ENCODE results near the gene HTN3. TPM values are rescaled to one million over a fixed set of nuclear protein-coding genes. Genes with fewer than 3 reads are reported as not detected.
A peak's percentile ranks its signal among the peaks of the same experiment; 100 is the strongest.
"Not testable (repeated sequence)": the region's sequence is repeated elsewhere in the genome, so short reads cannot be mapped to it uniquely, and the experiment has no call there.

HTN3 gene
- not detected in 2 replicates for total RNA-seq (2014; rRNA removed; shearing (Covaris generic); ENCODE audit: low replicate concordance)

DNA sequence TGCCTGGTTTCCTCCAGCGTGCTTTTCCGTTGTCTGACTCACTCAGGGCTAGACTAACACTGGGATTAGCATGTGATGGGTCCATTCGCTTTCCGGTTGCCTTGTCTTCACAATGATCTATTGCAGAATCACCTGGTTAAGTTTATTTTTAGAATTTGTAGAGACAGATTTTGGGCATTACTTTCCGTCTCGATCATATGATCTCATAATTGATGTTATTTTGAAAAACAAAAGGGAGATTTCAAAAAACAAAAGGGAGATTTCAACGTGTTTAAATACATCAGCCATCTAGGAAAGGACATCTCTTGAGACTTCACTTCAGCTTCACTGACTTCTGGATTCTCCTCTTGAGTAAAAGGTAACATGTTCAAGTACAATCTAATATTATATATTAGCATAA is at the start of gene HTN3:
TSS of gene HTN3 (plus strand) at position 301 of the 400 bp plus-strand sequence. CDS start 2,282 bp downstream, outside the sequence.
- DNase-seq (ENCODE audit: low read depth) = not testable (repeated sequence)

DNA sequence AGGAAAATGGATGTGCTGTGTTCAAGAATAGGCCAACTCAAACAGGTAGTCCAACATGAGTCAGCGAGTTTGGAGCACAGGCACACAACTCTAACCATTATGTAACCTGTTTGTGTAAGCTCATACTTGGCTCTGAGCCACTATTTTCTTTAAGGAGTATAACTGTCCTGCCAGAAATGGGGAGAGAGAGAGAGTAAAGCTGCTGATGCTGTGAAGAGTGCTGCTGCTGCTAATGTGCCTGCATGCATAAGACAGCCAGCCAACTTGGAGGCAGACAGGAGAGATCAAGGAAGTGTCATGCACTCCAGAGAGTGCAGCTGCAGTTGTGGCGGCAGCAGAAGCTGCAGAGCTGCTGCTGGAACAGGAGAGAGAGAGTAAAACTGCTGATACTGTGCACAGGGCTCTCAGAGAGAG is 44.2 kb upstream of the HTN3 start:
- DNase-seq (ENCODE audit: low read depth) = peak; percentile 92
- in situ Hi-C loops (cut with HindIII; ENCODE audit: low pct_unique_long_range_greater_than_20kb, low sequenced_read_pairs) = no loop called here

More for the DNA sequence above, at the start of gene HTN3:
- in situ Hi-C loops (cut with HindIII; ENCODE audit: low pct_unique_long_range_greater_than_20kb, low sequenced_read_pairs) = not testable (repeated sequence)

DNA sequence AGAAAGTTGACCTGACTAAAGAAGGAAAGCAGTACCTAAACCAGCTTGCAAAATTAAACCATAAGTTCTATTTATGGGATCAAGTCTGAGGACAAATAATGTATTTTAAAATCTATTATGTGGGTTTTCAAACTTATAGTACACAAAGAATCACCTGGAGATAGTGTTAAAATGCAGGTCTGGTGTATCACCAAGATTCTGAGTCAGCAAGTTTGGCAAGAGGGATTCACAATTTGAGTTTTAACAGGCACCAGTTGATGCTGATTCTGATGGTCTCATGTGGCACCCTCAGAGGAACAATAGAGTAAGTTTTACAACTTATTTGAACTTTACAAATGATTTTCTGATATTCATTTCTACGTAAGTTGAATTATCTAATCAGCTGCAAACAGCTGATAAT is 41.6 kb upstream of the HTN3 start:
- in situ Hi-C loops (cut with HindIII; ENCODE audit: low pct_unique_long_range_greater_than_20kb, low sequenced_read_pairs) = no loop called here
- DNase-seq (ENCODE audit: low read depth) = no peak

DNA sequence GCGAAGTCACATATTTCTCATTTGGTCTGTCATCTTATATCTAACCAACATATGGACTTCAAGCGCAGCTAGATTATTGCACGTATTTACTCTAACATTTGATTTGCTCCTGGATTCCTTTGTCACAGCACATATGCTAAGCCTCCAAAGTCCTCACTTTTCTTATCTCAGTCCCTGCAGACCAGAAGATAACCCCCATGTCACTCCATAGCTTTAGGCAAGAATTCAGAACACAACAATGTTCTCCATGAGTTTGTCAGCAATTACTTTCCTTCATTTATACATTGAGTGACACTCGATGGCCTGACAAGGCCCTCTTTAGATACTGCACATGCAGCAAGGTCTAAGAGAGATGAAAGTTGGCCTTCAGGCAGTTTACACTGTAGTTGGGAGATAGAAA is 37.2 kb upstream of the HTN3 start:
- in situ Hi-C loops (cut with HindIII; ENCODE audit: low pct_unique_long_range_greater_than_20kb, low sequenced_read_pairs) = no loop called here
- DNase-seq (ENCODE audit: low read depth) = no peak

DNA sequence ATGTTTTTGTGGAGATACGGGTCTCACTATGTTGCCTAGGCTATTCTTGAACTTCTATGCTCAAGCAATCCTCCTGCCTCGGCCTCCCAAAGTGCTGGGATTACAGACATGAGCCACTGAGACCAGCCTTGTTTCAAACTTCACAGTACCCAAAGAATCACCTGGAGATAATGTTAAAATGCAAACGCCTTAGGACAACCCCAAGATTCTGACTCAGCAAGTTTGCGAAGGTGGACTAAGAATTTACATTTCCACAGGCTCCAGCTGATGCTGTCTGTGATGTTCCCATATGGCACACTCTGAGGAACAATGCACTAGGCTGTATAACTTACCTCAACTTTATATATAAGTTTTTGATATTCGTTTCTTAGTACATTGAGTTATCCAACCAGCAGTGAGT is 33.5 kb upstream of the HTN3 start:
- DNase-seq (ENCODE audit: low read depth) = no peak
- in situ Hi-C loops (cut with HindIII; ENCODE audit: low pct_unique_long_range_greater_than_20kb, low sequenced_read_pairs) = no loop called here

DNA sequence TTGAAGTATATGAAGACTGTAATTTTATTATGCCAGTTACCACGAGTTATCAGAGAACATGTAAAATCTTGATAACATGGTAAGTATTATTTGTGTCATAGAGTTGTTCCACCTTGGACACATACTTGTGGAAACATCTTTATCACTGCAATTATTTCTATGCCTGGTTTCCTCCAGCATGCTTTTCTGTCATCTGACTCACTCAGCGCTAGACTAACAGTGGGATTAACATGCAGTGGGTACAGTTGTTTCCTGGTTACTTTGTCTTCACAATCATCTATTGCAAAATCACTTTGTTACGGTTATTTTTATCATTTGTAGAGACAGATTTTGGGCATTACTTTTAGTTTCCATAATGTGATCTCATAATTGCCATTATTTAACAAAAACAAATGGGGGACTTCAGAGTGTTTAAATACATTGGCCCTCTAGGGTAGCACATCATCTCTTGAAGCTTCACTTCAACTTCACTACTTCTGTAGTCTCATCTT is 32.7 kb upstream of the HTN3 start, which contains the start of gene STATH:
TSS of gene STATH (plus strand) at position 441 of the 491 bp plus-strand sequence. CDS start 2,472 bp downstream, outside the sequence.
- in situ Hi-C loops (cut with HindIII; ENCODE audit: low pct_unique_long_range_greater_than_20kb, low sequenced_read_pairs) = no loop called here
- DNase-seq (ENCODE audit: low read depth) = no peak

DNA sequence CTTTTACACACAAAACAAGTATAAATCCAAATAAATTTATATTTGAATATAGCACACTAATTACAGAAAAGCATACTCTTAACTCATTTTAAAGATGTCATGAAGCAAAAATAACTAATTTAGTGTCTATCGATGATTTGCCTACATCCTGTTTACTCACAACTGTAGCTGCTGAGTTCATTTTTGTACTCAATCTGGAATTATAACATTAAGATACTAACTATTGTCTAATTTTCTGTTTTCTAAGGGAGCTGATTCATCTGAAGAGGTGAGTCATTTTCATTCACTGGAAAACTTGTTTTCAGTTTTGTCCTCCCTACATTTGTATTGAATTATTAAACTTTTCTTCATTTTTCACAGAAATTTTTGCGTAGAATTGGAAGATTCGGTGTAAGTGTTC is 28.8 kb upstream of the HTN3 start:
- in situ Hi-C loops (cut with HindIII; ENCODE audit: low pct_unique_long_range_greater_than_20kb, low sequenced_read_pairs) = no loop called here
- no peak for DNase-seq (ENCODE audit: low read depth)

DNA sequence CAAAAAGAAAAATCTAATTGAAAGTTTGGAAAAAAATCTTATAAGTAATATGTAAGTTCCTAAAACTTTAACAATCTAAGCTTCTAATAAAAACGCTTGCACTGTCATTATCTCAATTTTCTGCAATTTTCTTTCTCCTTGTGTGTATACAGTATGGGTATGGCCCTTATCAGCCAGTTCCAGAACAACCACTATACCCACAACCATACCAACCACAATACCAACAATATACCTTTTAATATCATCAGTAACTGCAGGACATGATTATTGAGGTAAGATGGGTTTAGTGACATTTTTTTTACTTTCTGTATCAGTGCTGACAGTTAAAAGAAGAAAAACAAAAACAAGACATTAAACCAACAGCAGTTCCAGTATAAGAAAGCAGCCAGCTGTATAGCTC is 27.5 kb upstream of the HTN3 start:
- in situ Hi-C loops (cut with HindIII; ENCODE audit: low pct_unique_long_range_greater_than_20kb, low sequenced_read_pairs) = no loop called here

DNA sequence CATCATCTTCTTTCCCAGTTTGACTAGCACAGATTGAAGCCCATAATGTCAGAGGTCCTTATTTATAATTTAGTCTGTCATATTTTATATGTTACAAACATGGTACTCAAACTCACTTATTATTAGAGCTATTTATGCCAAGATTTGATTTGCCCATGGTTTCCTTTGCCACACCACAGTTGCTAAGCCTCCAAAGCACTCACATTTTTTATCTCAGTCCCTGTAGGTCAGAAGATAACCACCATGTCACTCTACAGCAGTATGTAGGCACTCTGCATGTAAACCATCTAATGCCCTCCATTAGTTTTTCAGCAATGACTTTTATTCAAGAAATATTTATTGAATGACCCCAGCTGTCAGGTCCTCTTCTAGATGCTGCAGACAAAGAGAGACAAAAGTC is 25.8 kb upstream of the HTN3 start:
- in situ Hi-C loops (cut with HindIII; ENCODE audit: low pct_unique_long_range_greater_than_20kb, low sequenced_read_pairs) = no loop called here

More for the DNA sequence above, 27.5 kb upstream of the HTN3 start:
- no peak for DNase-seq (ENCODE audit: low read depth)

DNA sequence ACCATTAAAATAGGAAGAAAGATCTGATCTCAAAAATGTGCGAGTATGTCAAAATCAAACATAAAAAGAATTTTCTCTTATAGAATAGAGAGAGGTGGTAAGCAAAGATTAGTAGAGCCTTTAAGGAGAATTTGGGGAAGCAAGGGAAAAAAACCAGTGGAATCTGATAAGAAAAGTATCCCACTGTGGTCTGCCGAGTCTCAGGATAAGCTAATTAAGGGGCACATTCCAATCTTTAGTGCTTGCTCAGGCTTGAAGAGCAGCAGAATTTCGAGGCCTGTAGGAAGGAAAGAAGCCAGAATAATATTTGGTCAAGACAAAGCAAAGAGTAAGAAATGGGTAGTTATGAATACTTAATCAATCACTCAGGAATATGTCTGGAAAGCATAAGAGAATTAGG is 19.5 kb upstream of the HTN3 start:
- in situ Hi-C loops (cut with HindIII; ENCODE audit: low pct_unique_long_range_greater_than_20kb, low sequenced_read_pairs) = no loop called here
- DNase-seq (ENCODE audit: low read depth) = no peak

More for the DNA sequence above, 25.8 kb upstream of the HTN3 start:
- no peak for DNase-seq (ENCODE audit: low read depth)

DNA sequence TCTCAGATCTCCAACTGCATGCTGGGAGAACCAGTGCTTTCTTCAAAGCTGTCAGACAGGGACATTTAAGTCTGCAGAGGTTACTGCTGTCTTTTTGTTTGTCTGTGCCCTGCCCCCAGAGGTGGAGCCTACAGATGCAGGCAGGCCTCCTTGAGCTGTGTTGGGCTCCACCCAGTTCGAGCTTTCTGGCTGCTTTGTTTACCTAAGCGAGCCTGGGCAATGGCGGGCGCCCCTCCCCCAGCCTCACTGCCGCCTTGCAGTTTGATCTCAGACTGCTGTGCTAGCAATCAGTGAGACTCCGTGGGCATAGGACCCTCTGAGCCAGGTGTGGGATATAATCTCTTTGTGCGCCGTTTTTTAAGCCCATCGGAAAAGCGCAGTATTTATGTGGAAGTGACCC is 9.3 kb upstream of the HTN3 start:
- DNase-seq (ENCODE audit: low read depth); in situ Hi-C loops (cut with HindIII; ENCODE audit: low pct_unique_long_range_greater_than_20kb, low sequenced_read_pairs): not testable (repeated sequence)

DNA sequence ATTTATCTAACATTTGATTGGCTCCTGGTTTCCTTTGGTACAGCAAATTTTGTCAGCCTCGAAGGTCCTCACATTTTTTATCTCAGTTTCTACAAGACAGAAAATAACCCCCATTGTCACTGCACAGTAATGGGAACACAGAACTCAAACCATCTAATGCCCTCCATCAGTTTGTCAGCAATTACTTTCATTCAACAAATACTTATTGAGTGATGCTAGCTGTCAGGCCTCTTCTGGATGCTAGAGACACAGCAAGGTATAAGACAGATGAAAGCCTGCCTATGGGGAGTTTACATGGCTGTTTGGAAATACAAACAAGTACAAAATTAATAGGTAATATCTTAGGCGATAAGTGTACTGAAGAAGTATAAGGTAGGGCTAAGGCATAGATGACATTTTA is 5.0 kb upstream of the HTN3 start:
- DNase-seq (ENCODE audit: low read depth) = no peak
- in situ Hi-C loops (cut with HindIII; ENCODE audit: low pct_unique_long_range_greater_than_20kb, low sequenced_read_pairs) = no loop called here

DNA sequence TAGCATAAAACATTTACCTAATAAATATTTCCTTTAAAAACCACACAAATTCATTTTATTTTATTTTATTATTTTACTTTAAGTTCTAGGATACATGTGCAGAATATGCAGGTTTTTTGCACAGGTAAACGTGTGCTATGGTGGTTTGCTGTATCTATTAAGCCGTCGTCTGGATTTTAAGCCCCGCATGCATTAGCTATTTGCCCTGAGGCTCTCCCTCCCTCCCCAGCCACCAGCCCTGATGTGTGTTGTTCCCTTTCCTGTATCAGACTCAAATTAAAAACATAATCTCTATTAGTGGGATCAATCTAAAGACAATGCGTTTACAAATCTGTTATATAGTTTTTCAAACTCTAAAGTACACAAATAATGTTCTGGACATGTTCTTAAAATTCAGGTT is 1.2 kb upstream of the HTN3 start:
- in situ Hi-C loops (cut with HindIII; ENCODE audit: low pct_unique_long_range_greater_than_20kb, low sequenced_read_pairs) = no loop called here
- DNase-seq (ENCODE audit: low read depth) = no peak

DNA sequence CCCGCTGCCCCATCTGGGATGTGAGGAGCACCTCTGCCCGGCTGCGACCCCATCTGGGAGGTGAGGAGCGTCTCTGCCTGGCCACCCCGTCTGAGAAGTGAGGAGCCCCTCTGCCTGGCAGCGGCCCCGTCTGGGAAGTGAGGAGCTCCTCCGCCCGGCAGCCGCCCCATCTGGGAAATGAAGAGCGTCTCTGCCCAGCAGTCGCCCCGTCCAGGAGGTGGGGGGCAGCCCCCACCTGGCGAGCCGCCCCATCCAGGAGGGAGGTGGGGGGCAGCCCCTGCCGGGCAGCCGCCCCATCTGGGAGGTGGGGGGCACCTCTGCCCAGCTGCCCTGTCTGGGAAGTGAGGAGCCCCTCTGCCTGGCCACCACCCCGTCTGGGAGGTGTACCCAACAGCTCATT is 9.3 kb downstream of the HTN3 start:
- in situ Hi-C loops (cut with HindIII; ENCODE audit: low pct_unique_long_range_greater_than_20kb, low sequenced_read_pairs); DNase-seq (ENCODE audit: low read depth): not testable (repeated sequence)

DNA sequence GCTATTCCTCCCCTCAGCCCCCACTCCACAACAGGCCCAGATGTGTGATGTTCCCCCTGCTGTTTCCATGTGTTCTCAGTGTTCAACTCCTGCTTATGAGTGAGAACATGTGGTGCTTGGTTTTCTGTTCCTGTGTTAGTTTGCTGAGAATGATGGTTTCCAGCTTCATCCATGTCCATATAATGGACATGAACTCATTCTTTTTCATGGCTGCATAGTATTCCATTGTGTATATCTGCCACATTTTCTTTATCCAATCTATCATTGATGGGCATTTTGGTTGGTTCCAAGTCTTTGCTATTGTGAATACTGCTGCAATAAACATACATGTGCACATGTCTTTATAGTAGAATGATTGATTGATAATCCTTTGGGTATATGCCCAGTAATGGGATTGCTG is 11.7 kb downstream of the HTN3 start:
- in situ Hi-C loops (cut with HindIII; ENCODE audit: low pct_unique_long_range_greater_than_20kb, low sequenced_read_pairs); DNase-seq (ENCODE audit: low read depth): not testable (repeated sequence)

DNA sequence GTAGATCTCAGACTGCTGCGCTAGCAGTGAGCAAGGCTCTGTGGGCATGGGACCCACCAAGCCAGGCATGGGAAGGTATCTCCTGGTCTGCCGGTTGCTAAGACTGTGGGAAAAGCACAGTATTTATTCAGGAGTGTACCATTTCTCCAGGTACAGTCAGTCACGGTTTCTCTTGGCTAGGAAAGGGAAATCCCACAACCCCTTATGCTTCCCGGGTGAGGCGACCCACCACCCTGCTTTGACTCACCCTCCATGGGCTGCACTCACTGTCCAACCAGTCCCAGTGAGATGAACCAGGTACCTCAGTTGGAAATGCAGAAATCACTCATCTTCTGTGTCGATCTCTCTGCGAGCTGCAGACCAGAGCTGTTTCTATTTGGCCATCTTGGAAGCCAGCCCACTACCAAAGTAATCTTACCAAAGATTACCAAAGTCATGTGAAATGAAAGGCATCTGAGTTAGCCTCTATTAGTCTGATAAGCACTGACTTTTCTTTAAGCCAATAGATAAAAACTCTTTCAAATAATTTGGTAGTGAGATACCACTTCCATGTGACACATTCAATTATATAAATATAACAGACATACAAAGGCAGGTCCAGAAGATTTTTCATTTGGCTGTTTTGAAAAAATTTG is 13.5 kb downstream of the HTN3 start:
- DNase-seq (ENCODE audit: low read depth) = no peak
- in situ Hi-C loops (cut with HindIII; ENCODE audit: low pct_unique_long_range_greater_than_20kb, low sequenced_read_pairs) = no loop called here

DNA sequence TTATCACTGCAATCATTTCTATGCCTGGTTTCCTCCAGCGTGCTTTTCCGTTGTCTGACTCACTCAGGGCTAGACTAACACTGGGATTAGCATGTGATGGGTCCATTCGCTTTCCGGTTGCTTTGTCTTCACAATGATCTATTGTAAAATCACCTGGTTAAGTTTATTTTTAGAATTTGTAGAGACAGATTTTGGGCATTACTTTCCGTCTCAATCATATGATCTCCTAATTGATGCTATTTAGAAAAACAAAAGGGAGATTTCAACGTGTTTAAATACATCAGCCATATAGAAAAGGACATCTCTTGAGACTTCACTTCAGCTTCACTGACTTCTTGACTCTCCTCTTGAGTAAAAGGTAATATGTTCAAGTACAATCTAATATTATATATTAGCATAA is 21.9 kb downstream of the HTN3 start, which contains the start of gene HTN1:
TSS of gene HTN1 (plus strand) at position 301 of the 400 bp plus-strand sequence. CDS start 2,639 bp downstream, outside the sequence.
- in situ Hi-C loops (cut with HindIII; ENCODE audit: low pct_unique_long_range_greater_than_20kb, low sequenced_read_pairs) = not testable (repeated sequence)

DNA sequence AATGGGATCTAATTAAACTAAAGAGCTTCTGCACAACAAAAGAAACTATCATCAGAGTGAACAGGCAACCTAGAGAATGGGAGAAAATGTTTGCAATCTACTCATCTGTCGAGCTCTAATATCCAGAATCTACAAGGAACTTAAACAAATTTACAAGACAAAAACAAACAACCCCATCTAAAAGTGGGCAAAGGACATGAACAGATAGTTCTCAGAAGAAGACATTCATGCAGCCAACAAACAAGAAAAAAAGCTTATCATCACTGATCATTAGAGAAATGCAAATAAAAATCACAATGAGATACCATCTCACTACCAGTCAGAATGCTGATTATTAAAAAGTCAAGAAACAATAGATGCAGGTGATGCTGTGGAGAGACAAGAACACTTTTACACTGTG is 28.3 kb downstream of the HTN3 start:
- in situ Hi-C loops (cut with HindIII; ENCODE audit: low pct_unique_long_range_greater_than_20kb, low sequenced_read_pairs); DNase-seq (ENCODE audit: low read depth): not testable (repeated sequence)

More for the DNA sequence above, 21.9 kb downstream of the HTN3 start, which contains the start of gene HTN1:
- DNase-seq (ENCODE audit: low read depth) = not testable (repeated sequence)

DNA sequence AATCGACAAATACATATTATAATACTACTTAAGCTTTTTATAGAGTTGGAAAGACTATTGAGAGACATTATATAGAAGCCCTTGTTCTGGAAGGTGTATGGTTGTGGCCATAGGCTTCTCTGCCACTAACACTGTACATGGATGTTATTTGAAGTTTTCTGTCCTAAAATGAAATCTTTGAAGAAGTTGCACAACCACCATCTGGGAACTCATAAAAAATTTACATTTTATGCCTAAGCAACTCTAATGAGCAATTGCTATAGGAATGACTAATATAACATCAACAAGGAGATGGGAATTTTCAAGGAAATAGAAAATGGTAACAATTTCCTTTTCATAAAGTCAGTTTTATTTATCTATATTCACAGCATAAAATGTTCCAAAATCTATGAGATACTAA is 29.4 kb downstream of the HTN3 start:
- in situ Hi-C loops (cut with HindIII; ENCODE audit: low pct_unique_long_range_greater_than_20kb, low sequenced_read_pairs) = no loop called here
- no peak for DNase-seq (ENCODE audit: low read depth)

DNA sequence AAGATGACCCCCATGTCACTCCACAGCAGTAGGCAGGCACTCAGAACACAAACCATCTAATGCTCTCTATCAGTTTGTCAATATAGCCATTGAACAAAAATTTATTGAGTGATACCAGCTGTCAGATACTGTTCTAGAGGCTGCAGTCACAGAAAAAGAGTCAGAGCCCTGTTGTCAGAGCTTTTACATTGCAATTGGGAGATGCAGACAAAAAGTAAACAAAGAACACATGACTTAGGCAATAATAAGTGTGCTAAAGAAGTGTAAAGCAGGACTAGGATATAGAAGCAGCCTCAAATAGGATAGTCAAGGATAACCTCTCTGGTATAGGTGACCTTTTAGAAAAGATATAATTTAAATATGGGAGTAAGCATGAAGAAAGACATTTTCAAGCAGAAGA is 30.9 kb downstream of the HTN3 start:
- in situ Hi-C loops (cut with HindIII; ENCODE audit: low pct_unique_long_range_greater_than_20kb, low sequenced_read_pairs) = no loop called here
- no peak for DNase-seq (ENCODE audit: low read depth)

All from Caki2 (cell line).